ENCODE results near the gene CDC42EP4. TPM values are rescaled to one million over a fixed set of nuclear protein-coding genes. Genes with fewer than 3 reads are reported as not detected.

CDC42EP4 gene
- polyA plus RNA-seq, 1 donor from 2014 or later, result 19.4 TPM

DNA sequence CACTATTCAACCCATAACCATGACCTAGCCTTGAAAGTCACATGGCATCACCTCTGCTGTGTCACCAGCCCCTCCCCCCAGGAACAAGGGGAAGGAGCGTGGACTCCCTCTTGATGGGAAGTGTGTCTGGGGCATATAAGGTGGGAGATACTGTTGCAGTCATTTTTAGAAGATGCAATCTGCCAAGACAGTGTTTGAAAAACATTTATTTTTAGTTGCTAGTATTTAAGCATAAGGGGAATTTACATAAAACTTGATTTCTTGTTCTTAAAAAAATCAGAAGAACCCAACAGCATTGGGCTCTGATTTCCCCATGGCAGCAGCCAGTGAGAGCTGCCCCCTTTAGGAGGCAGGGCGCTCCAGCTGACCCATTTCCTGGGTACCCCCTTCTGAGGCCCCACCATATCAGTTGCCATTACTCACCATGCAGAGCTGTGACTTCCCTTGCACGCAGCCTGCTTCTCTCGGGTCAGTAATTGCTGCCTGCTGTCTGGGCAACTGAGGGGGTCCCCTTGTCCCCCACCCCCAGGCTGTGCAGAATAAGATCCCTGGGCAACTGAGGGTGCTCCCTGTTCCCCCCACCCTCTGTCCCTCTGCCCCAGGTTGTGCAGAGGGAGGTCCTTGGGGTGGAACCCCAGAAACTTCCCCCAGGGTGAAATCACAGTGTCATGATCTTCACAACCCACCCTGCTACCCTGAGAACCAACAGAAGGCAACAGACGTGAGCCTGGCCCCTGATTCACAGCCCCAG, 11.8 kb upstream of the CDC42EP4 start:
- no peak overlapping the region for H3K9ac ChIP-seq (ENCODE audit: low read length)
- TF ChIP-seq RAD21 (conservative IDR thresholded peaks at IDR 0.05) (no peak), EP300 (conservative IDR thresholded peaks at IDR 0.05; ENCODE audit: poor library complexity, severe bottlenecking) (no peak), EZH2 (IDR thresholded peaks at IDR 0.05; ENCODE audit: borderline replicate concordance, insufficient read depth, low read length, poor library complexity, severe bottlenecking) (no peak), MXI1 (conservative IDR thresholded peaks at IDR 0.05; ENCODE audit: poor library complexity, severe bottlenecking) (no peak), SMC3 (conservative IDR thresholded peaks at IDR 0.05; ENCODE audit: poor library complexity) (no peak)
- no peaks in the 10 kb centered on the region for H3K79me2 ChIP-seq (replicated peaks; ENCODE audit: insufficient read depth, low read length)
- H3K4me3 ChIP-seq (ENCODE audit: low read length), result no peak overlapping the region
- no peaks in the 10 kb centered on the region for H3K9me2 ChIP-seq (ENCODE audit: insufficient read depth, low read length)
- H4K20me1 ChIP-seq (ENCODE audit: insufficient read depth), result no peaks in the 10 kb centered on the region
- H3K9me3 ChIP-seq (ENCODE audit: low read length), result no peaks in the 10 kb centered on the region
- no peaks in the 10 kb centered on the region for H3K27me3 ChIP-seq (ENCODE audit: insufficient read depth, low read depth, low read length)
- H3K36me3 ChIP-seq (ENCODE audit: insufficient read depth, low read length), result no peaks in the 10 kb centered on the region
- no peak overlapping the region for H3K27ac ChIP-seq (ENCODE audit: low read length)
- H2AFZ ChIP-seq (ENCODE audit: low read depth, low read length), result no peak overlapping the region
- no peaks in the 10 kb centered on the region for H3F3A ChIP-seq (ENCODE audit: insufficient read depth, low read length, poor library complexity, severe bottlenecking)
- no peak overlapping the region for H3K4me2 ChIP-seq (ENCODE audit: low read length)

DNA sequence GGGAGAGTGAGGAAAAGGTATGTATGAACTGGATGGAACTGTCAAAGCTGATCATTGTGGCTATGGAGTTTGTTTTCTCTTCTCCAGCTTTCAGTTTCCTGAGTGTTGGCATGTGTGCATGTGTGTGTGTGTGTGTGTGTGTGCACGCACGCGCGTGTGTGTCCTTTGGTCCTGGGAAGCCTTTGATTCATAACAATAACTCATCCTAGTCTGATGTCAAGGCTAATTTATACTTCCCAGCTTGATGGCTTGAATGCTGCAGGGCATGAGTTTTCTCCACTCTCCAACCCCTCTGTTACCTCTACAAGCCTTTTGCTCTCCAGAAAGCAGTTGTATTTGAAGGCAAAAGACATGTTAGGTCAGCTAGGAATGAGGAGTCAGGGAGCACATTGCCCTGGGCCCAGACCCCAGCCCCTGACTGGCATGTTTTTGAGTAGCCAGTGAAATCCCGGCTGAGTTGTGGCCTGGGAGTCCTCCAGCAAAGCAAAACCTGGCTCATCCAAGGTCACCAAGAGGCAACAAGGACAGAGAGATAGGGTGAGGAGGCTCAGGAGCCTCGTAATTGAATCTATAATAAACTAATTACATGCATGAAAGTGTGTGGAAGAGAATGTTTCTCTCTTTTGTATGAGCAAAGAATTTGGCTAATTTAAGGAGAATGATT, 8.9 kb upstream of the CDC42EP4 start:
- Histone ChIP-seq H3K27me3 (ENCODE audit: insufficient read depth, low read depth, low read length) (no peaks in the 10 kb centered on the region), H3K9me2 (ENCODE audit: insufficient read depth, low read length) (no peaks in the 10 kb centered on the region), H2AFZ (ENCODE audit: low read depth, low read length) (no peak overlapping the region), H3K27ac (ENCODE audit: low read length) (no peak overlapping the region), H3K4me2 (ENCODE audit: low read length) (no peak overlapping the region), H3K79me2 (replicated peaks; ENCODE audit: insufficient read depth, low read length) (no peaks in the 10 kb centered on the region), H4K20me1 (ENCODE audit: insufficient read depth) (no peaks in the 10 kb centered on the region), H3K9me3 (ENCODE audit: low read length) (no peaks in the 10 kb centered on the region), H3K9ac (ENCODE audit: low read length) (no peak overlapping the region), H3K4me3 (ENCODE audit: low read length) (no peak overlapping the region), H3F3A (ENCODE audit: insufficient read depth, low read length, poor library complexity, severe bottlenecking) (no peaks in the 10 kb centered on the region), H3K36me3 (ENCODE audit: insufficient read depth, low read length) (no peaks in the 10 kb centered on the region)
- TF ChIP-seq SMC3 (conservative IDR thresholded peaks at IDR 0.05; ENCODE audit: poor library complexity) (no peak), TAF1 (IDR thresholded peaks at IDR 0.05; ENCODE audit: low read depth) (no peak), EZH2 (IDR thresholded peaks at IDR 0.05; ENCODE audit: borderline replicate concordance, insufficient read depth, low read length, poor library complexity, severe bottlenecking) (no peak), RAD21 (conservative IDR thresholded peaks at IDR 0.05) (no peak), MXI1 (conservative IDR thresholded peaks at IDR 0.05; ENCODE audit: poor library complexity, severe bottlenecking) (no peak), EP300 (conservative IDR thresholded peaks at IDR 0.05; ENCODE audit: poor library complexity, severe bottlenecking) (no peak), POLR2AphosphoS5 (IDR thresholded peaks at IDR 0.05) (no peak)
- TF ChIP-seq, protein P1, sequence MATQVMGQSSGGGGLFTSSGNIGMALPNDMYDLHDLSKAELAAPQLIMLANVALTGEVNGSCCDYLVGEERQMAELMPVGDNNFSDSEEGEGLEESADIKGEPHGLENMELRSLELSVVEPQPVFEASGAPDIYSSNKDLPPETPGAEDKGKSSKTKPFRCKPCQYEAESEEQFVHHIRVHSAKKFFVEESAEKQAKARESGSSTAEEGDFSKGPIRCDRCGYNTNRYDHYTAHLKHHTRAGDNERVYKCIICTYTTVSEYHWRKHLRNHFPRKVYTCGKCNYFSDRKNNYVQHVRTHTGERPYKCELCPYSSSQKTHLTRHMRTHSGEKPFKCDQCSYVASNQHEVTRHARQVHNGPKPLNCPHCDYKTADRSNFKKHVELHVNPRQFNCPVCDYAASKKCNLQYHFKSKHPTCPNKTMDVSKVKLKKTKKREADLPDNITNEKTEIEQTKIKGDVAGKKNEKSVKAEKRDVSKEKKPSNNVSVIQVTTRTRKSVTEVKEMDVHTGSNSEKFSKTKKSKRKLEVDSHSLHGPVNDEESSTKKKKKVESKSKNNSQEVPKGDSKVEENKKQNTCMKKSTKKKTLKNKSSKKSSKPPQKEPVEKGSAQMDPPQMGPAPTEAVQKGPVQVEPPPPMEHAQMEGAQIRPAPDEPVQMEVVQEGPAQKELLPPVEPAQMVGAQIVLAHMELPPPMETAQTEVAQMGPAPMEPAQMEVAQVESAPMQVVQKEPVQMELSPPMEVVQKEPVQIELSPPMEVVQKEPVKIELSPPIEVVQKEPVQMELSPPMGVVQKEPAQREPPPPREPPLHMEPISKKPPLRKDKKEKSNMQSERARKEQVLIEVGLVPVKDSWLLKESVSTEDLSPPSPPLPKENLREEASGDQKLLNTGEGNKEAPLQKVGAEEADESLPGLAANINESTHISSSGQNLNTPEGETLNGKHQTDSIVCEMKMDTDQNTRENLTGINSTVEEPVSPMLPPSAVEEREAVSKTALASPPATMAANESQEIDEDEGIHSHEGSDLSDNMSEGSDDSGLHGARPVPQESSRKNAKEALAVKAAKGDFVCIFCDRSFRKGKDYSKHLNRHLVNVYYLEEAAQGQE (IDR thresholded peaks at IDR 0.05; ENCODE audit: borderline replicate concordance), result no peak

DNA sequence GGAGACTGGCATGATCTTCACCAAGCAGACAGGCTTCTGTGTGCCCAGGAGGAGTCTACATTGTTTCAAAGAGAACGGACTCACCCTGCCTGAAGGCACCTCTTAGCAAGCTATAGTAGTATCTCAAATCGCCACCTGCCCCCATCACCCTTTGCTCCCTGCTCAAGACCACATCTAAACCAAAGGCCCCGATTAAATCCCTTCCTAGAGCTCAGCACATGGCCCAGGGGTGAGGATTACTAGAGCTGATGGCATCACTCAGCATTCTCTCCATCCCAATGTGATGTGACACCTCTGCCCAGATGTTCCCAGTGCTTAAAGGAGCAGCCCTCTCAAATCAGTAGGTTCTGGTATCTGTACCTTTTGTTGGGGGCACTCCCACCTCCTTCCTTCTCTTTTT, 8.0 kb upstream of the CDC42EP4 start:
- H3K9me2 ChIP-seq (ENCODE audit: insufficient read depth, low read length), result no peaks in the 10 kb centered on the region
- no peak overlapping the region for H2AFZ ChIP-seq (ENCODE audit: low read depth, low read length)
- H4K20me1 ChIP-seq (ENCODE audit: insufficient read depth), result no peaks in the 10 kb centered on the region
- no peak for TF ChIP-seq RAD21 (conservative IDR thresholded peaks at IDR 0.05)
- no peak for TF ChIP-seq MXI1 (conservative IDR thresholded peaks at IDR 0.05; ENCODE audit: poor library complexity, severe bottlenecking)
- TF ChIP-seq, protein P2, sequence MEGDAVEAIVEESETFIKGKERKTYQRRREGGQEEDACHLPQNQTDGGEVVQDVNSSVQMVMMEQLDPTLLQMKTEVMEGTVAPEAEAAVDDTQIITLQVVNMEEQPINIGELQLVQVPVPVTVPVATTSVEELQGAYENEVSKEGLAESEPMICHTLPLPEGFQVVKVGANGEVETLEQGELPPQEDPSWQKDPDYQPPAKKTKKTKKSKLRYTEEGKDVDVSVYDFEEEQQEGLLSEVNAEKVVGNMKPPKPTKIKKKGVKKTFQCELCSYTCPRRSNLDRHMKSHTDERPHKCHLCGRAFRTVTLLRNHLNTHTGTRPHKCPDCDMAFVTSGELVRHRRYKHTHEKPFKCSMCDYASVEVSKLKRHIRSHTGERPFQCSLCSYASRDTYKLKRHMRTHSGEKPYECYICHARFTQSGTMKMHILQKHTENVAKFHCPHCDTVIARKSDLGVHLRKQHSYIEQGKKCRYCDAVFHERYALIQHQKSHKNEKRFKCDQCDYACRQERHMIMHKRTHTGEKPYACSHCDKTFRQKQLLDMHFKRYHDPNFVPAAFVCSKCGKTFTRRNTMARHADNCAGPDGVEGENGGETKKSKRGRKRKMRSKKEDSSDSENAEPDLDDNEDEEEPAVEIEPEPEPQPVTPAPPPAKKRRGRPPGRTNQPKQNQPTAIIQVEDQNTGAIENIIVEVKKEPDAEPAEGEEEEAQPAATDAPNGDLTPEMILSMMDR (IDR thresholded peaks at IDR 0.05; ENCODE audit: poor library complexity, severe bottlenecking), result no peak
- no peak for TF ChIP-seq EP300 (conservative IDR thresholded peaks at IDR 0.05; ENCODE audit: poor library complexity, severe bottlenecking)
- TF ChIP-seq TAF1 (IDR thresholded peaks at IDR 0.05; ENCODE audit: low read depth), result no peak
- TF ChIP-seq EZH2 (IDR thresholded peaks at IDR 0.05; ENCODE audit: borderline replicate concordance, insufficient read depth, low read length, poor library complexity, severe bottlenecking), result no peak
- TF ChIP-seq POLR2AphosphoS5 (IDR thresholded peaks at IDR 0.05), result no peak
- TF ChIP-seq SMC3 (conservative IDR thresholded peaks at IDR 0.05; ENCODE audit: poor library complexity), result no peak
- TF ChIP-seq, protein P1 (IDR thresholded peaks at IDR 0.05; ENCODE audit: borderline replicate concordance), result no peak
- no peaks in the 10 kb centered on the region for H3F3A ChIP-seq (ENCODE audit: insufficient read depth, low read length, poor library complexity, severe bottlenecking)
- H3K9ac ChIP-seq (ENCODE audit: low read length), result no peak overlapping the region
- no peaks in the 10 kb centered on the region for H3K36me3 ChIP-seq (ENCODE audit: insufficient read depth, low read length)
- no peak overlapping the region for H3K4me2 ChIP-seq (ENCODE audit: low read length)
- no peaks in the 10 kb centered on the region for H3K27me3 ChIP-seq (ENCODE audit: insufficient read depth, low read depth, low read length)
- no peak overlapping the region for H3K27ac ChIP-seq (ENCODE audit: low read length)
- H3K9me3 ChIP-seq (ENCODE audit: low read length), result no peaks in the 10 kb centered on the region
- no peak overlapping the region for H3K4me3 ChIP-seq (ENCODE audit: low read length)
- no peaks in the 10 kb centered on the region for H3K79me2 ChIP-seq (replicated peaks; ENCODE audit: insufficient read depth, low read length)

Data from neural cell (in vitro differentiated cells).